GM12872 (cell line): Measurements from ENCODE around the gene TRMT112.

ENCODE experiments used
- TF ChIP-seq, protein P1 (sequence below): IDR thresholded peaks from 3 replicates; pipeline ENCODE4 v1.5.1; 2011; ENCODE audit warnings: low read depth, mild to moderate bottlenecking, low read length, moderate library complexity; ENCODE audit not compliant: insufficient read depth

Gene TRMT112

DNA sequence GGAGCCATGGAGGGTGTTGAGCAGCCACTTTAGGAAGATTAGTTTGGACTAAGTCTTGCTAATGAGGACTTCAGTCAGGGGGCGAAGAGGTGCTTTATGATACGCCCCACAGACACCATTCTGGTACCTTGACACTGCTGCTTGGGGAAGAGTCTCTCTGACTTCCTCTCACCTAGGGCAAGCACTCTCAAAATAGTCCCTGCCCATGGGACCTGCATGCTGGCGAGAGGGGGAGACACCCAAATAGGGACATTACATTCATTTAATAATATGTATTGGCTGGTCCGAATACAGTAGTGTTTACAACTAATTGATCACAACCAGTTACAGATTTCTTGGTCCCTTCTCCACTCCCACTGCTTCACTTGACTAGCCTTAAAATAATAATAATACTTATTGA, 21.6 kb downstream of the TRMT112 start:
- TF ChIP-seq, protein P1, sequence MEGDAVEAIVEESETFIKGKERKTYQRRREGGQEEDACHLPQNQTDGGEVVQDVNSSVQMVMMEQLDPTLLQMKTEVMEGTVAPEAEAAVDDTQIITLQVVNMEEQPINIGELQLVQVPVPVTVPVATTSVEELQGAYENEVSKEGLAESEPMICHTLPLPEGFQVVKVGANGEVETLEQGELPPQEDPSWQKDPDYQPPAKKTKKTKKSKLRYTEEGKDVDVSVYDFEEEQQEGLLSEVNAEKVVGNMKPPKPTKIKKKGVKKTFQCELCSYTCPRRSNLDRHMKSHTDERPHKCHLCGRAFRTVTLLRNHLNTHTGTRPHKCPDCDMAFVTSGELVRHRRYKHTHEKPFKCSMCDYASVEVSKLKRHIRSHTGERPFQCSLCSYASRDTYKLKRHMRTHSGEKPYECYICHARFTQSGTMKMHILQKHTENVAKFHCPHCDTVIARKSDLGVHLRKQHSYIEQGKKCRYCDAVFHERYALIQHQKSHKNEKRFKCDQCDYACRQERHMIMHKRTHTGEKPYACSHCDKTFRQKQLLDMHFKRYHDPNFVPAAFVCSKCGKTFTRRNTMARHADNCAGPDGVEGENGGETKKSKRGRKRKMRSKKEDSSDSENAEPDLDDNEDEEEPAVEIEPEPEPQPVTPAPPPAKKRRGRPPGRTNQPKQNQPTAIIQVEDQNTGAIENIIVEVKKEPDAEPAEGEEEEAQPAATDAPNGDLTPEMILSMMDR, result no peak

DNA sequence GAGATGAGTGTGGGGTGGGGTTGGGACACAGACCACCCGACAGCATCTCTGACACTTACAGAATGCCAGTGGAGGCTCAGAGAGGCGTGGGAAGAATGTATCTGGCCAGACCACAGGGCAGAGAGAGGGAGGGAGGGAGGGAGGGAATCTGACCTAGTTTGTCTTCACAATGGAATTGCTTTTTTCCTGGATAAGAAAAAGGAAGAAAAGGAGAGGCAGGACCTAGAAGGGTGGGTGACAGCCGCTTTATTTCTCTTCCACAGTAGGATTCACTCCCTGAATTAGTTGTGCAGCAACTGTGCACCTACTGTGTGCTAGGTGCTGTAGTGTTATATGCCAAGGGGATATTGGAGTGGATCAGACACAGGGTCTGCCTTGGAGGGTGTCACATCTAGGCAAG, 22.6 kb downstream of the TRMT112 start:
- TF ChIP-seq, protein P1, result no peak

DNA sequence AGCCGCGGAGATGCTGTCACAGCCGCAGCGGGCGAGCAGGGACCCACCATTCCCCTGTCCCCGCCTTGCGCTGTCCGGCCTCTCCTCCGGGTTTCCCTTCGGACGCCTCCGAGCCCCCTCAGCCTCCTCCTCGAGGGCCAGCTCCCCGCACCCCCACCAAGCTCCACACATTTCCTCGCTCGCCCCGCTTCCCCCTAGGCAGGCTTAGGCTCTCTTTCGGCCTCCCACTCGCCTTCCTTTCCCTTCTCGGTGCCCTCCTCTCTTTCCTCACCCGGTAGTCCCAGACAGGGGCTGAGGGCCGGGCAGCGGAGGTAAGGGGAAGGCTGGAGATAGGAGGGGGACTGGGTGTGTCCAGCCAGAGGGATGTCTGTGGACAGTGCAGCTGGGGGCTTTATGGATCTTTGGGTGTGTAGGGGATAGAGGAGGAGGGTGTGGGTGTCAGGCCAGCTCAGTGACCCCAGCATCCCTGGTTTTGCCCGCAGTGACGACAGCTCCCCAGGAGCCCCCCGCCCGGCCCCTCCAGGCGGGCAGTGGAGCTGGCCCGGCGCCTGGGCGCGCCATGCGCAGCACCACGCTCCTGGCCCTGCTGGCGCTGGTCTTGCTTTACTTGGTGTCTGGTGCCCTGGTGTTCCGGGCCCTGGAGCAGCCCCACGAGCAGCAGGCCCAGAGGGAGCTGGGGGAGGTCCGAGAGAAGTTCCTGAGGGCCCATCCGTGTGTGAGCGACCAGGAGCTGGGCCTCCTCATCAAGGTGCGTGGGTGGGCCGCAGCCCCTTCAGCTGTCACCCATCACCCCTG, 24.7 kb downstream of the TRMT112 start:
- TF ChIP-seq, protein P1, result no peak

DNA sequence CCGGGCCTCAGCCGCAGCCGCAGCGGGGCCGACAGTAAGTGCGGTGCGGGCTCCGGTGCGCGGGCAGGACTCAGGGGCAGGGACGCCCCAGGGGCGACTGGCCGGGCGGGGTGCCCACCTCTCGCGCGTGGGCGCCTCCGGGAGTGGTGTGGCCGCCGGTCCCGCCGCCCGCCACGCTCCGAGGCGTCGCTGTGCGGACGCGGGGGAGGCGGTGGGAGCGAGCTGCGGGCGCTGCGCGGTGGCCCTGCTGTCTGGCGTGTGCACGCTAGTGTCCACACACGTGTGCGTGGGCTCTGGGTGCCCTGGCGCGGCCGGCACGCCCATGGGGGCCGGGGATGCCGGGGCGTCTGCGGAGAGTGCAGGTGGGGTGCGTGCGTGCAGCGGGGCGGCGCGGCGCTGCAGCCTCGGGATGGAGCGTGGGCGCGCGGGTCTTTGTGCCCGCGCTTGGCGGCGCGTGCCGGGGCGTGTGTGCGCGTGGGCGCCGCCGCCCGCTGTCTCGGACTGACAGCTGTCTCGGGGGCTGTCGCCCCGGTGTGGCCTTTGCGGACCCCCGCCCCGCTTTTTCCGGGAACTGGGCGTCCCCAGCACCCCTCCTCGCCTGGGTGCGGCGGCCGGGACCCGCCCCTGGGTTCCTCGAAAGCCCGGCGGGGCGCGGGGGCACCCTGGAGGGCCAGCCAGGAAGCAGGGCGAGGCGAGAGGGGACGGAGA, 25.5 kb downstream of the TRMT112 start:
- TF ChIP-seq, protein P1, result no peak

DNA sequence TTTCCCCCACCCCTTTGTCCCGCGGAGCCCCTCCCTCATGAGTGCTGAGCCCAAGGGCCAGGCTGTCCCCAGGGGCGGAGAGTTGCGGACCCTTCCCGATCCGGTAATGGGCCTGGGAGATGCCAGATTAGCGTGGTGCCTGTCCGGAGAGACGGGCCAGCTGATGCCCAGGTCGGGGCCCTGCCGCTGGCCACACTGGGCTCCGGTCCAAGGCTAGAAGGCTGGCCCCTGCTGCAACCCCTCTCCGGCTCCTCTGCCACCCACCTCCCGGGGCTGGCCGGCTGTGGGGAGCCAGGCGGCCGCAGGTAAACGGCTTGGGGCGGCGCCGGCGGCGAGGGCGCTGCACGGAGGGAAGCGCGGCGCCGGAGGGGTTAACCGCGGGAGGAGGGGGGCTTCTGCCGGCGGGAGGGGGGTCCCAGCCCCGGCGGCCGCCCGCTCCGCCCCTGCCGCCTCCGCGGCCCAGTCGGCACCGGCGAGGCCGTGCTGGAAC, 26.1 kb downstream of the TRMT112 start, which contains the start of gene KCNK4:
KCNK4 (plus strand) TSS at position 41 of the 490 bp plus-strand sequence. CDS start 1,717 bp downstream, outside the sequence.
- TF ChIP-seq, protein P1, result no peak

DNA sequence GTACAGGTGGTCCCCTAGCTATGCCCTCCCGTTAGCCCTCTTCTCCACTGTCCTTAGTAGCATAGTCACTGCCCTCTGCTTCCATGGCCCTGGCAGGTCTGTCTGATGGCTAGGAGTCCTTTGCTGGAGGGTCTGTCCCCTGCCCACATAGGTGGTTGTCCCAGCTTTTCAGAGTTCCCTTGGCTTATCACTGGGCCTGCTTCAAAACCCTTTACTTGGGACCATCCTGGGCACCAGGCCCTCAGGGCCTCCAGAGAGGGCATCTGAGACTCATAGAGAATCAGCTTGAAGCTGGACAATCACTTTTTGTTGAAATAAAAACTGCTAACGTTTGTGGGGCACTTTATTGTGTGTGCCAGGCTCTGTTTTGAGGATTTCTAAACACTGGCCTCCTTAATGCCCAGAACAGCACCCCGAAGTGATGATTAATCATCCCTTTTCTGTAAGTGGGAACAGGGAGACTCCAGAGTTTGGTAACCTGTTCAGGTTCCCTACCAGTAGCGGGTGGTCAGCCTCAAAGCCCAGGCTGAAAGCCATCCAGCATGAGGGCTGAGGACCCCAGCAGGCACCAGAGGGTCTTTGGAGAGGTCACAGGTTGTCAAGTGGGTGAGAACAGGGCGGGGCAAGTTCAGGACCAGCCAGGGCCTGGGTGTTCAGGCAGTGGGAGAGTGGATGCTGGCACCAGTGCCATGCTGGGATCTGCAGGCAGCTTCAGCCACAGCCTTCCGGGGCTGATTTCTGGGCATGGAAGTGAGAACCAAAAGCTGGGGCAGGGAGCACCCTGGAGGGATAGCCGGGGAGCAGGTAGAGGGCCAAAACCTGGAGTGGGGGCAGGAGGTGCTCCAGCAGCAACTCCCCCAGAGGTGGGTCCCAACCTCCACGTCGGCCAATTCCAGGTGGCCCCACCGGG, 26.8 kb downstream of the TRMT112 start:
- TF ChIP-seq, protein P1, result no peak
